CD8-positive, alpha-beta memory T cell (primary cell): Measurements from ENCODE around the gene APP. TPM values are rescaled to one million over a fixed set of nuclear protein-coding genes. Genes with fewer than 3 reads are reported as not detected.

ENCODE experiments used
- CTCF ChIA-PET: fragments of 350-600 bp; sonication (Branson Sonifier 250); formaldehyde crosslinking; loops from one replicate; lab custom pipeline; 2021; ENCODE audit warnings: antibody characterized with exemption; lab: Charles Lee
- POLR2A ChIA-PET: fragments of 350-600 bp; sonication (Branson Sonifier 250); formaldehyde crosslinking; loops from one replicate; lab custom pipeline; 2021; ENCODE audit warnings: antibody characterized with exemption; lab: Charles Lee
- DNase-seq, 5 donors: peaks; one replicate each; pipeline versions ENCODE4 v3.0.0 to v3.0.0-alpha.2; 2020 to 2022; ENCODE audit warnings: mixed read lengths in 1 of 5
- H3K27ac ChIP-seq: one replicate; pipeline ENCODE4 v1.7.0; 2013; ENCODE audit warnings: low read depth, mild to moderate bottlenecking, low read length, moderate library complexity
- H3K27me3 ChIP-seq: 2 replicates; pipeline ENCODE4 v1.7.0; 2013; ENCODE audit warnings: low read length, mild to moderate bottlenecking; ENCODE audit not compliant: insufficient read depth, poor library complexity, severe bottlenecking
- H3K36me3 ChIP-seq: 2 replicates; pipeline ENCODE4 v1.7.0; 2013; ENCODE audit warnings: mild to moderate bottlenecking, low read length, moderate library complexity; ENCODE audit not compliant: insufficient read depth
- H3K4me1 ChIP-seq: 2 replicates; pipeline ENCODE4 v1.7.0; 2013; ENCODE audit warnings: mild to moderate bottlenecking, low read length, moderate library complexity; ENCODE audit not compliant: insufficient read depth
- H3K4me3 ChIP-seq: 2 replicates; pipeline ENCODE4 v1.7.0; 2013; ENCODE audit warnings: mild to moderate bottlenecking, low read length
- H3K9me3 ChIP-seq: 2 replicates; pipeline ENCODE4 v1.7.0; 2013; ENCODE audit warnings: mild to moderate bottlenecking, low read length
- H3K27ac Mint-ChIP-seq, 8 donors: one replicate each; pipeline ENCODE4 v1.8.0; 2020 to 2021; ENCODE audit warnings: mixed read lengths in 8 of 8, mild to moderate bottlenecking in 6 of 8, inconsistent platforms in 3 of 8, moderate library complexity in 3 of 8
- H3K27me3 Mint-ChIP-seq, 2 donors: one replicate each; pipeline ENCODE4 v1.8.0; 2020 to 2021; ENCODE audit warnings: mixed read lengths in 2 of 2, mild to moderate bottlenecking in 1 of 2, moderate library complexity in 1 of 2
- H3K36me3 Mint-ChIP-seq, 3 donors: one replicate each; pipeline ENCODE4 v1.8.0; 2020 to 2021; ENCODE audit warnings: mixed read lengths in 3 of 3, inconsistent platforms in 1 of 3, mild to moderate bottlenecking in 1 of 3
- H3K4me1 Mint-ChIP-seq, 3 donors: one replicate each; pipeline ENCODE4 v1.8.0; 2020 to 2021; ENCODE audit warnings: mixed read lengths in 3 of 3, inconsistent platforms in 1 of 3, mild to moderate bottlenecking in 1 of 3
- H3K4me3 Mint-ChIP-seq, 7 donors: one replicate each; pipeline ENCODE4 v1.8.0; 2020 to 2021; ENCODE audit warnings: mixed read lengths in 7 of 7, mild to moderate bottlenecking in 6 of 7, moderate library complexity in 4 of 7, inconsistent platforms in 2 of 7
- H3K9me3 Mint-ChIP-seq, 5 donors: one replicate each; pipeline ENCODE4 v1.8.0; 2020 to 2022; ENCODE audit warnings: mixed read lengths in 5 of 5, mild to moderate bottlenecking in 3 of 5, moderate library complexity in 2 of 5, inconsistent platforms in 1 of 5
- polyA plus RNA-seq: library from polyadenylated mRNA; unstranded; fragments of 300-500 nt; fragmentation: Illumina TruSeq; gene quantifications from one replicate; pipeline ENCODE4 v1.2.3, GENCODE V29; 2021
- total RNA-seq, 2 experiments: library from RNA; stranded (reverse); gene quantifications; one replicate each; pipeline ENCODE4 v1.2.3, GENCODE V29; 2021

The APP gene
- total and polyA plus RNA-seq, 3 experiments from 2014 or later: 5.3 to 15.3 (median 15.2) TPM

DNA sequence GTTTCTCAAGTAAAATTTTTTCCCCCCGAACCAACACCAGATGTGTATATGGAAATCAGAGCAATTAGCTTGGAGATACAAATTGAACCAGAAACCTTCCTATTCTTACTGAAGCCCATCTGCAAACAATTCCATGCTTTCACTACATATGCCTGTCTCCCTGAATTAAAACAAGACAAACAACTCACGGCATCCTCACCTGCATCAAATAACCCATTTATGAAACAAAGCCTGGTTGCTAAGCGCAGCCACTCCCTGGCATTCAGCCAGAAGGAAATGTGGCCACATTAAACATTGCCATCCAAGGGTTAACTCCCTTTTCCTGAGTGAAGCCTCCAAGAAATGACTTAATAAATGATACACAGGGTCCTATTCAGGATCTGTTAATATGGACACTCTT lies 55.3 kb downstream of the APP start:
- CTCF ChIA-PET: no interaction called here
- no peaks in the 10 kb centered on the region for H3K27me3 Mint-ChIP-seq

DNA sequence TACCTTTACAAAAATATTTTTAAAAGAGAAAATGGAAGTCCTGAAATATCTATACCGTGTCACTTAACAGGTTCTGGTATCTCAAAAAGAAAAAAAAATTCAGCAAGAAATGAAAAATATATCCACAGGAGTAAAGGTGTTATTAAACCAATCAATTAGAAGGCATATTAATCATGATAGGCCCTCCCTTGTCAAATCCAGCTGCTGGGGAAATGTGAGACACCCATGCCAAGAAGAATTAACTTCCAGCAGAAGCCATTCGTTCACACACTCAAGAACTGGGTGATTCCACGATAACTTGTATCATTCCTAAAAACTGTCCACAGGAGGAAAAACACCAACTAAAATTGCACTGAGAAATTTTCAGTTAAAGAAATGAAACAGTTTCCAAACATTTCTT lies 57.6 kb downstream of the APP start:
- POLR2A ChIA-PET: no interaction called here
- CTCF ChIA-PET: no interaction called here
- H3K4me3 Mint-ChIP-seq: no peak overlapping the region

More for the DNA sequence above, 55.3 kb downstream of the APP start:
- Histone ChIP-seq H3K36me3 (no peaks in the 10 kb centered on the region), H3K27me3 (no peaks in the 10 kb centered on the region), H3K4me3 (no peak overlapping the region), H3K9me3 (no peaks in the 10 kb centered on the region), H3K27ac (no peak overlapping the region), H3K4me1 (no peaks in the 10 kb centered on the region)
- H3K4me1 Mint-ChIP-seq: no peaks in the 10 kb centered on the region
- POLR2A ChIA-PET: no interaction called here
- no peaks in the 10 kb centered on the region for H3K36me3 Mint-ChIP-seq
- H3K4me3 Mint-ChIP-seq: no peak overlapping the region
- no peaks in the 10 kb centered on the region for H3K9me3 Mint-ChIP-seq
- DNase-seq: no peak
- H3K27ac Mint-ChIP-seq: no peak overlapping the region

DNA sequence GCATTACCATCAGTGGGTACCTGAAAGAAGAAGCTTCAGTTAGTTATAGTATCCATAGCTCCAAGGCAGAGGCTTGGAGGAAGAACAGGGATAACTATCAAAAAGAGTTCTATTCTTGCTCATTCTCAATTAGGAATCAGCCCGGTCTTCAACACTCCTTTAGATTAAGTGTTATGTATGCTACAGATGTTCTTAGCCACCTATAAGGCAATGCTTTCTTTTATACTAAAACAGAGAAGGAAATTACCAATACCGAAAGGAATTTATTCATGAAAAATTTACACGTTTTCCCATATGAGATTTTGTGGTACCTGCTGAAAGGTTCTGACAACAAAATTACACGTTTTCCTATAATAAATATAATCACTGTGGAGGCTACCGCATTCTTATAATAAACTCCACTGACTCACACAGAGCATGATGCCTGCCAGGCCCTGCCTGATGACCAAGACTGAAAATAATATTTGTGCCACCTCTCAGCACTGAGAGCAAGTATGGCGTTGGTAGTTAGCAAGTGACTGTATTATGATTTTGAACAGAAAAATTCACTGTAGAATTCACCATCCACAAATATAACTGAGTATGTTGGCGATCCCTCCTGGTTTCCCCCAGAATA lies 58.3 kb downstream of the APP start:
- H3K36me3 Mint-ChIP-seq: peaks cover 0 to 4% (median 2%) of the 10 kb centered on the region in 3 donors
- Histone ChIP-seq H3K36me3 (no peaks in the 10 kb centered on the region), H3K27me3 (no peaks in the 10 kb centered on the region), H3K4me3 (no peak overlapping the region), H3K27ac (no peak overlapping the region), H3K4me1 (no peaks in the 10 kb centered on the region), H3K9me3 (no peaks in the 10 kb centered on the region)
- H3K9me3 Mint-ChIP-seq: peaks cover 0 to 3% (median 0%) of the 10 kb centered on the region in 5 donors
- no peak for DNase-seq
- no peaks in the 10 kb centered on the region for H3K27me3 Mint-ChIP-seq
- H3K4me3 Mint-ChIP-seq: no peak overlapping the region
- H3K27ac Mint-ChIP-seq: no peak overlapping the region
- CTCF ChIA-PET: no interaction called here
- H3K4me1 Mint-ChIP-seq: no peaks in the 10 kb centered on the region
- POLR2A ChIA-PET: no interaction called here

More for the DNA sequence above, 57.6 kb downstream of the APP start:
- Histone ChIP-seq H3K4me3 (no peak overlapping the region), H3K36me3 (no peaks in the 10 kb centered on the region), H3K27ac (no peak overlapping the region), H3K27me3 (no peaks in the 10 kb centered on the region), H3K4me1 (no peaks in the 10 kb centered on the region), H3K9me3 (no peaks in the 10 kb centered on the region)
- Mint-ChIP-seq H3K4me1 (no peaks in the 10 kb centered on the region), H3K27me3 (no peaks in the 10 kb centered on the region), H3K36me3 (peaks cover 0 to 4% (median 2%) of the 10 kb centered on the region in 3 donors), H3K27ac (no peak overlapping the region), H3K9me3 (peaks cover 0 to 2% (median 0%) of the 10 kb centered on the region in 5 donors)
- no peak for DNase-seq

DNA sequence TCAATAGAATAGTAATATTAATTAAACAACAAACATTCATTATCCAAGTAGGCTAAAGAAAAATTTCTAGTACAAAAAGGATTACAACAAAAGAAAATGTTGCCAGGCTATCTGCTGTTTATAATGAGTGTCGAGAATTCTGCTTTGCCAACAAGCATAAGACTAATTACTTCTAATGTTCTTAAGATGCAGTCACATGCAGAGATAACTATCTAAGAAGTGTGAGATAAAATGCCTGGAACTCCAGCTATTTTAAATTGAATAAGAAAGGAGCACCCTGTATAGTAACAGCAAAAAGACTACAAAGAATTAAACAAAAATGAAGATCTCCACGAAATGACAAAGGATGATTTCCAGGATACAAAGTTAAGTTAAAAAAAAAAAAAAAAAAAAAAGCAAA lies 59.9 kb downstream of the APP start:
- Mint-ChIP-seq H3K27ac (no peak overlapping the region), H3K9me3 (peaks cover 0 to 5% (median 0%) of the 10 kb centered on the region in 5 donors), H3K4me1 (no peaks in the 10 kb centered on the region), H3K27me3 (no peaks in the 10 kb centered on the region), H3K36me3 (peaks cover 0 to 4% (median 2%) of the 10 kb centered on the region in 3 donors), H3K4me3 (no peak overlapping the region)
- no peak for DNase-seq
- H3K27me3 ChIP-seq: no peaks in the 10 kb centered on the region
- CTCF ChIA-PET: no interaction called here
- no peak overlapping the region for H3K4me3 ChIP-seq
- POLR2A ChIA-PET: no interaction called here
- H3K36me3 ChIP-seq: no peaks in the 10 kb centered on the region
- no peak overlapping the region for H3K27ac ChIP-seq
- H3K4me1 ChIP-seq: no peaks in the 10 kb centered on the region
- no peaks in the 10 kb centered on the region for H3K9me3 ChIP-seq

DNA sequence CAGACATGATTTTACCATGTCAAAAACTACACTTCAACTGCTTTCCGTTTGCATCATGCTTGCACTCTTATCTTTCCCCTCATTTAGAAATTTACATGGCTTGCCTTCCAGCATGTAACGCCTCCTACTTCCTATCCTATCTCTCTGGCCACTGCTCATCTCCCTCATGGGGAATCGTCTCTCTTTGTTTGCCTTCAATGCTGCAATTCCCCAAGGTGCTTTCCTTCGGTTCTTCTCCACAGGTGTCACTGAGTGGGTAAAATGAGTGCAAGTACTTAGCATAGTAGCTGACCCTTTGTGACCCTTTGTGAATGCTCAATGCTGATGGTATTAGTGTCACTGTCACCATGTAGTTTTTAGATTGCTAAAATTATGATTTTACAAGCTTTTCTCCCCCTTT lies 63.1 kb downstream of the APP start:
- H3K9me3 Mint-ChIP-seq: peaks cover 0 to 6% (median 2%) of the 10 kb centered on the region in 5 donors
- H3K36me3 Mint-ChIP-seq: peaks cover 0 to 4% (median 2%) of the 10 kb centered on the region in 3 donors
- H3K4me1 Mint-ChIP-seq: no peaks in the 10 kb centered on the region
- POLR2A ChIA-PET: no interaction called here
- no peaks in the 10 kb centered on the region for H3K27me3 Mint-ChIP-seq
- no peak overlapping the region for H3K27ac Mint-ChIP-seq
- no peaks in the 10 kb centered on the region for H3K36me3 ChIP-seq
- DNase-seq: no peak
- H3K4me1 ChIP-seq: no peaks in the 10 kb centered on the region
- H3K9me3 ChIP-seq: no peaks in the 10 kb centered on the region
- H3K4me3 Mint-ChIP-seq: no peak overlapping the region
- no peak overlapping the region for H3K4me3 ChIP-seq
- H3K27me3 ChIP-seq: no peaks in the 10 kb centered on the region
- CTCF ChIA-PET: no interaction called here
- H3K27ac ChIP-seq: no peak overlapping the region

DNA sequence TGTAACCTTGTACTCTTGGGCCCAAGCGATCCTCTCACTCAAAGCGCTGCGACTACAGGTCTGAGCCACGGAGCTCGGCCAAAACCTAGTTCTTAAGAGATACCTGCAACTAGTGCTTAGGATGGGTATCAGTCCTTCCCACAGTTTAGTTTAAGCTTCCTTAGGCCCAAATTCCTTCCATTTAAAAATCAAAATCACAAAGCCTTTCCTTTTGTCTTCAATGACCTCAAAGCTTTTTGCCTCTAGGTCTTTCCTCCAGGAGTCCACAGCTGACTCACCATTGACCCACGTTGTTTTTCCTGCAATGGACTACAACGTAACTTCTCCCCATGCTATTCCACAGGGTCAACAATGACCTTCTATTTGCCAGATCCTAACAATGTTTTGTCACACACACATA lies 64.0 kb downstream of the APP start:
- Histone ChIP-seq H3K4me1 (no peaks in the 10 kb centered on the region), H3K9me3 (no peaks in the 10 kb centered on the region), H3K27ac (no peak overlapping the region), H3K36me3 (no peaks in the 10 kb centered on the region), H3K4me3 (no peak overlapping the region), H3K27me3 (no peaks in the 10 kb centered on the region)
- no peak overlapping the region for H3K27ac Mint-ChIP-seq
- CTCF ChIA-PET: no interaction called here
- no peak for DNase-seq
- H3K36me3 Mint-ChIP-seq: peaks cover 0 to 4% (median 2%) of the 10 kb centered on the region in 3 donors
- peaks cover 0 to 6% (median 2%) of the 10 kb centered on the region in 5 donors for H3K9me3 Mint-ChIP-seq
- no peaks in the 10 kb centered on the region for H3K4me1 Mint-ChIP-seq
- POLR2A ChIA-PET: no interaction called here
- H3K27me3 Mint-ChIP-seq: no peaks in the 10 kb centered on the region
- no peak overlapping the region for H3K4me3 Mint-ChIP-seq

DNA sequence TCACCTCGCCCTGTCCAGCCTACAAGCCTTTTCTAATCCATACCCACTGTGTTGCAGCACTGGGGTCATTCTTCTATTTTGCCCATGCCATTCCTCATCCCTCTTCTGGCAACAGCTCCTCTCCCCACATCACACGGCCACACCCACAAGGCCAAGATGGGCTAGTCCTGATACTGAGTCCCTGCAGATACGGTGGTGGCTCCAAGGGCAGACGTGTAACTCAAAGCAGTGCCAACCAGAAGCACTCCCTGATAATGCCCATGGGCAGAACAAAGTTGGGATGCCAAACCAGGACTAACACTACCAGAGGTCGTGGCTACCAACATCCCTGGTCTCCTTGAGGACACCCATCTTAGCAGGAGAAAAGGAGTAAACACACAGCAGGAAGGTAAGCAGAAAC lies 64.8 kb downstream of the APP start:
- Histone ChIP-seq H3K4me1 (no peaks in the 10 kb centered on the region), H3K27me3 (no peaks in the 10 kb centered on the region), H3K36me3 (no peaks in the 10 kb centered on the region), H3K27ac (no peak overlapping the region), H3K9me3 (no peaks in the 10 kb centered on the region), H3K4me3 (no peak overlapping the region)
- H3K4me3 Mint-ChIP-seq: no peak overlapping the region
- H3K9me3 Mint-ChIP-seq: peaks cover 0 to 6% (median 2%) of the 10 kb centered on the region in 5 donors
- H3K27ac Mint-ChIP-seq: no peak overlapping the region
- no peak for DNase-seq
- H3K36me3 Mint-ChIP-seq: peaks cover 0 to 4% (median 2%) of the 10 kb centered on the region in 3 donors
- H3K4me1 Mint-ChIP-seq: no peaks in the 10 kb centered on the region
- no peaks in the 10 kb centered on the region for H3K27me3 Mint-ChIP-seq
- CTCF ChIA-PET: no interaction called here
- POLR2A ChIA-PET: no interaction called here

DNA sequence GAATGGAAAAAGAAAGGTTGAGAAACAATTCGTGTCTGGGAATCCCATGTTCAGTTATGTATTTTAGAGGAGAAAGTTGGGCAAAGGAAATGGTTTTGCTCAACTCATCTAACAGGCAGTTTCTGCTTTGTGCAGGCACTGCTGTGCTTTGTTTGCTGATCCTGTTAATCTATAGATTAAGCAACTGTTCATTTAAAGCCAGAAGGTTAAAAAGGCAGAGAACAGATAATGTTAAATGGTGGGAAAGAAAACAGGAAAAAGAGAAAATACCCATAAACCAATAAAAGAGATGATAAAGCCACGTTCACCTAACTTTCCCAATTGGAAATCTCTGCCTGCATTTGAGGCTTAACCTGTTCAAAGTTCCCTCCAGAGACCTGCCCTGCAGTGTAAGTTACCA lies 70.0 kb downstream of the APP start:
- CTCF ChIA-PET: no interaction called here
- H3K4me3 Mint-ChIP-seq: no peak overlapping the region
- Histone ChIP-seq H3K27ac (no peak overlapping the region), H3K4me1 (no peaks in the 10 kb centered on the region), H3K9me3 (no peaks in the 10 kb centered on the region), H3K36me3 (no peaks in the 10 kb centered on the region), H3K4me3 (no peak overlapping the region), H3K27me3 (no peaks in the 10 kb centered on the region)
- H3K27ac Mint-ChIP-seq: no peak overlapping the region
- H3K4me1 Mint-ChIP-seq: no peaks in the 10 kb centered on the region
- H3K9me3 Mint-ChIP-seq: peaks cover 0 to 3% (median 0%) of the 10 kb centered on the region in 5 donors
- no peaks in the 10 kb centered on the region for H3K27me3 Mint-ChIP-seq
- no peak for DNase-seq
- POLR2A ChIA-PET: no interaction called here
- no peaks in the 10 kb centered on the region for H3K36me3 Mint-ChIP-seq
